H1 (cell line): ENCODE data around the gene XPNPEP1. TPM values are rescaled to one million over a fixed set of nuclear protein-coding genes. Genes with fewer than 3 reads are reported as not detected.
A peak's percentile ranks its signal among the peaks of the same experiment; 100 is the strongest.

Experiments used
- CTCF ChIA-PET: fragments of 300-600 bp; sonication (Branson Sonifier 250); formaldehyde crosslinking; loops from one replicate; lab custom pipeline; 2021; ENCODE audit not compliant: partially characterized antibody; lab: Charles Lee
- POLR2A ChIA-PET: fragments of 300-600 bp; sonication (Branson Sonifier 250); formaldehyde crosslinking; loops from one replicate; lab custom pipeline; 2021; ENCODE audit warnings: inconsistent platforms; ENCODE audit not compliant: partially characterized antibody; lab: Charles Lee
- DNase-seq, 2 experiments: peaks; one replicate each; pipeline versions ENCODE4 v3.0.0 to v3.0.0-alpha.2; 2010 to 2022; ENCODE audit warnings: low spot score in 2 of 2, low read depth in 1 of 2, mixed read lengths in 1 of 2
- FAIRE-seq: peaks from 2 replicates; lab custom pipeline; 2011; peaks lifted over from hg19 to GRCh38; lab: Jason Lieb, UNC
- H2AFZ ChIP-seq: 2 replicates; pipeline ENCODE4 v1.8.1; 2012; ENCODE audit warnings: low read length, inconsistent platforms
- H2AK5ac ChIP-seq: 2 replicates; pipeline ENCODE4 v1.6.1; 2013; ENCODE audit warnings: low read depth, low read length
- H2BK120ac ChIP-seq: replicated peaks from 2 replicates; pipeline ENCODE3; 2013; ENCODE audit warnings: low read depth, low read length, inconsistent platforms
- H2BK12ac ChIP-seq: 2 replicates; pipeline ENCODE4 v1.6.1; 2013; ENCODE audit warnings: low read depth, low read length
- H2BK15ac ChIP-seq: 2 replicates; pipeline ENCODE4 v1.6.1; 2013; ENCODE audit warnings: low read length
- H2BK20ac ChIP-seq: 2 replicates; pipeline ENCODE4 v1.6.1; 2013; ENCODE audit warnings: low read length
- H2BK5ac ChIP-seq: 2 replicates; pipeline ENCODE4 v1.6.1; 2013; ENCODE audit warnings: low read depth, low read length
- H3K14ac ChIP-seq: 2 replicates; pipeline ENCODE4 v1.6.1; 2013; ENCODE audit warnings: inconsistent platforms; ENCODE audit not compliant: insufficient read length
- H3K18ac ChIP-seq: 2 replicates; pipeline ENCODE4 v1.6.1; 2013; ENCODE audit warnings: low read length; ENCODE audit errors: extremely low read depth
- H3K23ac ChIP-seq: 2 replicates; pipeline ENCODE4 v1.6.1; 2013; ENCODE audit warnings: inconsistent platforms; ENCODE audit not compliant: insufficient read length
- H3K23me2 ChIP-seq: 2 replicates; pipeline ENCODE4 v1.6.1; 2013; ENCODE audit warnings: low read depth, low read length
- H3K27ac ChIP-seq: 2 replicates; pipeline ENCODE4 v1.6.1; 2011; ENCODE audit warnings: low read depth, low read length, inconsistent platforms
- H3K27me3 ChIP-seq, 4 experiments: replicated peaks in 1 of 4; 1 replicate in 1 of 4; 2 replicates in 3 of 4; pipeline versions ENCODE4 v1.6.1 to v1.8.1; 2011 to 2013; ENCODE audit warnings: low read length in 3 of 4, mild to moderate bottlenecking in 3 of 4, inconsistent platforms in 2 of 4, mixed read lengths in 2 of 4, moderate library complexity in 1 of 4; ENCODE audit not compliant: control insufficient read depth in 3 of 4, insufficient read depth in 3 of 4; ENCODE audit errors: extremely low read depth in 1 of 4
- H3K36me3 ChIP-seq, 4 experiments: 2 replicates each; pipeline versions ENCODE4 v1.6.1 to v1.8.1; 2011 to 2013; ENCODE audit warnings: mild to moderate bottlenecking in 4 of 4, low read length in 3 of 4, moderate library complexity in 2 of 4, control low read depth in 1 of 4, inconsistent platforms in 1 of 4; ENCODE audit not compliant: insufficient read depth in 4 of 4, control insufficient read depth in 2 of 4
- H3K4ac ChIP-seq: replicated peaks from 2 replicates; pipeline ENCODE3; 2013; ENCODE audit warnings: low read length, low read depth, mixed read lengths, inconsistent platforms; ENCODE audit not compliant: insufficient read length
- H3K4me1 ChIP-seq, 4 experiments: replicated peaks in 1 of 4; 1 replicate in 1 of 4; 2 replicates in 3 of 4; pipeline versions ENCODE4 v1.6.1 to v1.8.1; 2011 to 2013; ENCODE audit warnings: low read length in 3 of 4, inconsistent platforms in 2 of 4, mixed read lengths in 1 of 4; ENCODE audit not compliant: insufficient read depth in 4 of 4, control insufficient read depth in 3 of 4
- H3K4me2 ChIP-seq, 2 experiments: 2 replicates each; pipeline versions ENCODE4 v1.6.1 to v1.8.1; 2011 to 2013; ENCODE audit warnings: low read depth in 2 of 2, low read length in 2 of 2, control low read depth in 1 of 2, inconsistent platforms in 1 of 2, mild to moderate bottlenecking in 1 of 2; ENCODE audit not compliant: insufficient read depth in 1 of 2
- H3K4me3 ChIP-seq, 4 experiments: fragments of 200-600, 300-600 bp in 1 of 4; sonication (generic), shearing (Covaris generic), sonication (Bioruptor Twin) in 1 of 4; 2 replicates each; pipeline versions ENCODE4 v1.5.1 to v1.8.1; 2011 to 2016; ENCODE audit warnings: low read length in 4 of 4, low read depth in 3 of 4, control low read depth in 2 of 4, inconsistent platforms in 2 of 4, mild to moderate bottlenecking in 2 of 4, mixed read lengths in 1 of 4, moderate library complexity in 1 of 4; ENCODE audit not compliant: insufficient read depth in 2 of 4; ENCODE audit errors: extremely low read depth in 1 of 4
- H3K56ac ChIP-seq: replicated peaks from 2 replicates; pipeline ENCODE3; 2013; ENCODE audit warnings: low read depth, mild to moderate bottlenecking, mixed read lengths, low read length, inconsistent platforms; ENCODE audit not compliant: insufficient read length
- H3K79me1 ChIP-seq: 2 replicates; pipeline ENCODE4 v1.6.1; 2013; ENCODE audit warnings: low read depth, low read length, control low read depth
- H3K79me2 ChIP-seq, 2 experiments: 2 replicates each; pipeline versions ENCODE4 v1.6.1 to v1.8.1; 2012 to 2013; ENCODE audit warnings: low read length in 2 of 2, mild to moderate bottlenecking in 2 of 2, inconsistent platforms in 1 of 2; ENCODE audit not compliant: insufficient read depth in 2 of 2, control insufficient read depth in 1 of 2
- H3K9ac ChIP-seq, 4 experiments: replicated peaks in 1 of 4; 1 replicate in 1 of 4; 2 replicates in 3 of 4; pipeline versions ENCODE4 v1.6.1 to v1.8.1; 2011 to 2013; ENCODE audit warnings: low read depth in 3 of 4, low read length in 3 of 4, control low read depth in 2 of 4, mild to moderate bottlenecking in 2 of 4, moderate library complexity in 2 of 4, inconsistent platforms in 1 of 4; ENCODE audit errors: extremely low read depth in 1 of 4
- H3K9me3 ChIP-seq, 2 experiments: 2 replicates each; pipeline versions ENCODE4 v1.6.1 to v1.8.1; 2012 to 2013; ENCODE audit warnings: mild to moderate bottlenecking in 2 of 2, moderate library complexity in 2 of 2, control low read depth in 1 of 2, inconsistent platforms in 1 of 2, low read depth in 1 of 2, low read length in 1 of 2, mixed read lengths in 1 of 2; ENCODE audit not compliant: insufficient read depth in 2 of 2
- H4K20me1 ChIP-seq, 2 experiments: replicated peaks in 1 of 2; 2 replicates each; pipeline versions ENCODE3 to v1.8.1; 2011 to 2013; ENCODE audit warnings: inconsistent platforms in 2 of 2, low read length in 2 of 2, mild to moderate bottlenecking in 1 of 2; ENCODE audit not compliant: insufficient read depth in 2 of 2, control insufficient read depth in 1 of 2
- H4K5ac ChIP-seq: 2 replicates; pipeline ENCODE4 v1.6.1; 2013; ENCODE audit warnings: low read length, low read depth, mixed read lengths, inconsistent platforms; ENCODE audit not compliant: insufficient read length
- H4K8ac ChIP-seq: 2 replicates; pipeline ENCODE4 v1.8.0; 2013; ENCODE audit warnings: mild to moderate bottlenecking, moderate library complexity, low read length, inconsistent platforms; ENCODE audit not compliant: insufficient read depth; ENCODE audit errors: extremely low read depth
- H4K91ac ChIP-seq: replicated peaks from 2 replicates; pipeline ENCODE3; 2013; ENCODE audit warnings: low read length, mixed read lengths, inconsistent platforms; ENCODE audit not compliant: insufficient read length
- ASH2L ChIP-seq: fragments of 200-600, 300-600 bp; sonication (generic); IDR thresholded peaks from one replicate; pipeline ENCODE4 v1.7.1; 2017; ENCODE audit warnings: low read length
- CHD1 ChIP-seq: IDR thresholded peaks from 2 replicates; pipeline ENCODE4 v1.6.1; 2012; ENCODE audit warnings: low read depth, low read length, improper control_type of control experiment
- CREB1 ChIP-seq: IDR thresholded peaks from 2 replicates; pipeline ENCODE4 v1.6.1; 2012; ENCODE audit warnings: inconsistent platforms
- CTCF ChIP-seq, 3 experiments: IDR thresholded peaks; 1 replicate in 2 of 3; 2 replicates in 1 of 3; pipeline versions ENCODE4 v1.5.1 to v1.6.1; 2011; ENCODE audit warnings: low read length in 3 of 3, mild to moderate bottlenecking in 3 of 3, inconsistent platforms in 2 of 3, low read depth in 1 of 3, moderate library complexity in 1 of 3; ENCODE audit not compliant: insufficient read depth in 1 of 3; ENCODE audit errors: control extremely low read depth in 1 of 3
- FOSL1 ChIP-seq: IDR thresholded peaks from 2 replicates; pipeline ENCODE4 v1.6.1; 2011; ENCODE audit warnings: mild to moderate bottlenecking, low read depth, low read length, moderate library complexity; ENCODE audit not compliant: insufficient read depth
- KDM1A ChIP-seq: fragments of 200-600, 300-600 bp; sonication (generic); IDR thresholded peaks from 2 replicates; pipeline ENCODE4 v1.7.1; 2016; ENCODE audit warnings: mild to moderate bottlenecking, low read length, borderline replicate concordance
- NANOG ChIP-seq: IDR thresholded peaks from 2 replicates; pipeline ENCODE4 v1.6.1; 2011; ENCODE audit warnings: low read length, low read depth, mild to moderate bottlenecking, inconsistent platforms; ENCODE audit not compliant: insufficient read depth, poor library complexity, severe bottlenecking
- POLR2A ChIP-seq, 2 experiments: IDR thresholded peaks; 1 replicate in 1 of 2; 2 replicates in 1 of 2; pipeline ENCODE4 v1.6.1; 2011; ENCODE audit warnings: low read depth in 2 of 2, low read length in 2 of 2, mild to moderate bottlenecking in 2 of 2; ENCODE audit errors: control extremely low read depth in 1 of 2
- POU5F1 ChIP-seq: IDR thresholded peaks from 2 replicates; pipeline ENCODE4 v1.6.1; 2011; ENCODE audit warnings: low read depth, mild to moderate bottlenecking, low read length, moderate library complexity
- SUZ12 ChIP-seq: fragments of 200-600 bp; sonication (generic); IDR thresholded peaks from 2 replicates; pipeline ENCODE4 v1.6.1; 2012; ENCODE audit warnings: mild to moderate bottlenecking, inconsistent platforms, low read length, moderate library complexity, mixed read lengths
- TCF12 ChIP-seq: IDR thresholded peaks from 2 replicates; pipeline ENCODE4 v1.6.1; 2011; ENCODE audit warnings: low read depth, mild to moderate bottlenecking, low read length
- TEAD4 ChIP-seq: IDR thresholded peaks from 2 replicates; pipeline ENCODE4 v1.6.1; 2012; ENCODE audit warnings: low read depth, low read length, inconsistent platforms, mixed read lengths
- WGBS, 2 experiments: shearing (Covaris generic) in 1 of 2; methylation state at CpG; one replicate each; pipeline versions ENCODE4 v1.1.6 to v1.1.7; 2013 to 2015; ENCODE audit warnings: low lambda C conversion rate in 2 of 2, mixed read lengths in 2 of 2, inconsistent platforms in 1 of 2, low coverage in 1 of 2, missing lambda C conversion rate in 1 of 2; ENCODE audit not compliant: insufficient replicate concordance in 2 of 2, insufficient coverage in 1 of 2, insufficient read length in 1 of 2; ENCODE audit errors: extremely low coverage in 1 of 2, missing lambda C conversion rate in 1 of 2; 5-methylcytosine and 5-hydroxymethylcytosine counted together
- polyA plus RNA-seq, 7 experiments: library from polyadenylated mRNA; depleted of rRNA in 3 of 7; stranded (reverse) in 5 of 7; unstranded in 2 of 7; fragments of >200 nt in 5 of 7; fragments of 200-250 nt in 2 of 7; gene quantifications; 1 replicate in 5 of 7; 2 replicates in 1 of 7; 4 replicates in 1 of 7; pipeline versions ENCODE4 v1.2.1 to v1.2.3, GENCODE V29; 2011 to 2013; ENCODE audit warnings: missing spikeins in 2 of 7, mixed read lengths in 2 of 7
- total RNA-seq: library from RNA; stranded (reverse); fragmentation: NEBNext Ultra II Directional; extraction: Animal tissue kit (Norgen Biotek cat#: 25700); gene quantifications from 2 replicates; pipeline ENCODE4 v1.2.1, GENCODE V29; 2021

XPNPEP1 gene
- total and polyA plus RNA-seq, 2 of the 8 experiments (the other 6 are each of a cell fraction or from before 2014, with no cell fraction given) = 61.1 to 201 TPM

GRCh38 chr10:109862041-109862440 lies 61.3 kb downstream of the XPNPEP1 start:
- Histone ChIP-seq H2BK120ac (no peak overlapping the region), H2AFZ (no peak overlapping the region), H3K4me2 (no peak overlapping the region), H3K23ac (no peak overlapping the region), H3K27ac (no peak overlapping the region), H3K4me3 (no peak overlapping the region), H4K20me1 (no peaks in the 10 kb centered on the region), H2AK5ac (no peak overlapping the region), H3K23me2 (no peaks in the 10 kb centered on the region), H4K91ac (no peak overlapping the region), H2BK12ac (no peak overlapping the region), H3K36me3 (peaks cover 3 to 6% (median 5%) of the 10 kb centered on the region in 4 experiments; a peak in 4 of 8 replicates), H3K18ac (no peak overlapping the region), H3K79me1 (no peaks in the 10 kb centered on the region), H3K4ac (no peak overlapping the region), H4K5ac (no peak overlapping the region), H3K9ac (peak overlapping the region in 2 of 4 experiments; percentile 8 to 12; a peak in 1 of 7 replicates), H4K8ac (no peak overlapping the region), H3K56ac (no peak overlapping the region), H3K4me1 (peaks cover 0 to 4% (median 3%) of the 10 kb centered on the region in 4 experiments; a peak in 4 of 7 replicates), H3K14ac (no peak overlapping the region), H2BK20ac (no peak overlapping the region), H2BK5ac (no peak overlapping the region), H2BK15ac (no peak overlapping the region), H3K27me3 (no peaks in the 10 kb centered on the region), H3K79me2 (no peaks in the 10 kb centered on the region), H3K9me3 (no peaks in the 10 kb centered on the region)
- ChIA-PET CTCF (interaction anchor here (1.0 to 3.6 kb wide), 2 partner anchors 10 to 20 kb away, joined by 4 to 20 read pairs; no protein-coding TSS in a partner anchor), POLR2A (interaction anchor here (1.0 kb wide), 1 partner anchor 9 kb away, joined by 3 read pairs; no protein-coding TSS in a partner anchor)
- TF ChIP-seq POU5F1 (no peak), CHD1 (no peak), ASH2L (no peak), POLR2A (IDR thresholded peaks at IDR 0.05; ENCODE audit: control extremely low read depth in 1 of 2, low read depth in 2 of 2, low read length in 2 of 2) (no peak), SUZ12 (no peak), FOSL1 (no peak), TEAD4 (no peak), TCF12 (no peak), CREB1 (no peak), NANOG (no peak), CTCF (IDR thresholded peaks at IDR 0.05; ENCODE audit: control extremely low read depth in 1 of 3, insufficient read depth in 1 of 3, low read depth in 1 of 3, low read length in 3 of 3) (no peak), KDM1A (no peak)
- FAIRE-seq (no peak), DNase-seq (no peak)
- 67% methylated on average over 6 of the region's 6 CpGs; no CpG with 5 or more reads in 1 of the 2 experiments for WGBS, 2 experiments
